ENCODE results near the gene SASH1. TPM values are rescaled to one million over a fixed set of nuclear protein-coding genes. Genes with fewer than 3 reads are reported as not detected.

The SASH1 gene
- total RNA-seq, 1 donor, result 71.7 TPM

DNA sequence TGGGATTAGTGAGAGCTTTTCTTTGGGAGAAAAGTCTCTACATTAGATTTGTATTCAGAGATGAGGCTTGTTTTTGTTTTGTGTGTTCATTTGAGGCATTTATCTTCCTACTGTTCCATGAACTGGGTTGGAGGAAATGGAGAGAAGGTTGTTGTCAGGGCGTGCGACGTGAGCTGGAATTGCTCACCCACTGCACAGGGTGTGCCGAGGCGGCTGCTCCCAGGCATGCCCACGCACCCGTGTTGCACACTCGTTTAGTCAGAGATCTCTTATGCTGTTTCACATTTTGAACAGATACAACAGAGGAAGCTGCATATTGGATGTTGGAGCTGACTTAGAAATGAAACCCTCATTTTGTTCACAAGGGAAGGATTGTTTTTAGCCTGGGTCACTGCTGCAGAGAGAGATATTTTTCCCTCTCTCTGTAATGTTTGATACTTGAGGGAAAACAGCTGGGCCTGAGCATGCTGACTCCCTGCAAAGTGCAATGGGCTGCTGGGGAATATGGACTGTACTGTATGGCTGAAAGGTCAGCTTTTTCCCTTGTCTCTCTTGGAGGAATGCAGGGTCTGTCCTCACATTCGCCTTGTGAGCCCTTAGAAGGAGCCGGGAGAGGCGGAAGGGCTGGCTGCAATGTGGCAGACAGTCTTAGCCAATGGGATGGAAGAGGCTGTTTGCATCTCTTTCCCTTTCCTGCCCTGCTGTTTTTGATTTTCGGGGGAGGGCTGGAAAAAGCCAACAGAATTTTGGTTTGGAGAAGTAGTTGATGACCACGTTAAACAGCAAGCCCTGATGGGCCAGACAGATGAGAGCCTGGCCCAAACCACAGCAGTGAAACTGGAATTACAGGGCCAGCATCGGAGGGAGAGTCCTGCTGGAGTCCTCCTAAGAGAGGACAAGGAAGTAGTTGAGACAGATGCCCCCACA lies 170.8 kb downstream of the SASH1 start:
- Histone ChIP-seq H3K4me1 (ENCODE audit: insufficient read depth, low read length) (peaks cover 30% of the 10 kb centered on the region), H3K9me3 (ENCODE audit: low read depth, low read length) (no peaks in the 10 kb centered on the region), H3K27me3 (ENCODE audit: insufficient read depth, low read length) (no peaks in the 10 kb centered on the region), H3K36me3 (ENCODE audit: insufficient read depth, low read length) (peaks cover 28% of the 10 kb centered on the region), H3K4me2 (ENCODE audit: insufficient read depth, low read length) (peak overlapping the region; percentile 87), H3K27ac (ENCODE audit: low read depth, low read length) (peak overlapping the region; percentile 96), H3K79me2 (ENCODE audit: insufficient read depth, low read length) (peaks cover 71% of the 10 kb centered on the region), H3K4me3 (ENCODE audit: insufficient read depth, low read length) (peak overlapping the region; percentile 54), H4K20me1 (ENCODE audit: insufficient read depth, low read length) (no peaks in the 10 kb centered on the region), H2AFZ (ENCODE audit: low read length) (peak overlapping the region; percentile 55)
- peak; percentile 86 for DNase-seq (ENCODE audit: insufficient read length, low spot score, missing footprints)
- no peak for TF ChIP-seq CTCF (IDR thresholded peaks at IDR 0.05; ENCODE audit: extremely low read depth, low read depth, low read length)

GRCh38 chr6:148514091-148514845 lies 171.6 kb downstream of the SASH1 start:
- Histone ChIP-seq H2AFZ (ENCODE audit: low read length) (peak overlapping the region; percentile 55), H3K79me2 (ENCODE audit: insufficient read depth, low read length) (peaks cover 71% of the 10 kb centered on the region), H3K36me3 (ENCODE audit: insufficient read depth, low read length) (peaks cover 32% of the 10 kb centered on the region), H3K4me2 (ENCODE audit: insufficient read depth, low read length) (peak overlapping the region; percentile 87), H3K9me3 (ENCODE audit: low read depth, low read length) (no peaks in the 10 kb centered on the region), H3K4me3 (ENCODE audit: insufficient read depth, low read length) (peak overlapping the region; percentile 54), H3K27ac (ENCODE audit: low read depth, low read length) (peak overlapping the region; percentile 96), H4K20me1 (ENCODE audit: insufficient read depth, low read length) (no peaks in the 10 kb centered on the region), H3K4me1 (ENCODE audit: insufficient read depth, low read length) (peaks cover 32% of the 10 kb centered on the region), H3K27me3 (ENCODE audit: insufficient read depth, low read length) (no peaks in the 10 kb centered on the region)
- DNase-seq (ENCODE audit: insufficient read length, low spot score, missing footprints), result peak; percentile 88
- TF ChIP-seq CTCF (IDR thresholded peaks at IDR 0.05; ENCODE audit: extremely low read depth, low read depth, low read length), result no peak

DNA sequence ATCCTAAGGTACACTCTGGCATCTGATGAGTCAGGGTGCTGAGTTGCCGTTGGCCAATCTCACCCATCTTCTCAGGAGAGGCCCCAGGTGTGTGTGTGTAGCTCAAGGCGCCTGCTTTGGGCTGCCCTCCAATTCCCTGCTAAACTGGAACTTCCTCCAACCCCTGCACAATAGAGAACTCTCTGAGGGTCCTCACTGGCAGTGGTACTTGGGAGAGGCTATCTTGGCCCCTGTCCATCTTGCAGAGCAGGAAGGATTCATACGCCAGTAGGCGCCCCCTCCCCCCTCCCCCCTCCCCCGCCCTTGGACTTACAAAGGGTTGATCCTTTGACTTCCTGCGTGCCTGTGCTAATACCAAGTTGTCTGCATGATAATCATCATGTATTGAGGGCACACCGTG lies 173.6 kb downstream of the SASH1 start:
- H4K20me1 ChIP-seq (ENCODE audit: insufficient read depth, low read length), result no peaks in the 10 kb centered on the region
- H3K79me2 ChIP-seq (ENCODE audit: insufficient read depth, low read length), result peaks cover 68% of the 10 kb centered on the region
- H3K27me3 ChIP-seq (ENCODE audit: insufficient read depth, low read length), result no peaks in the 10 kb centered on the region
- DNase-seq (ENCODE audit: insufficient read length, low spot score, missing footprints), result no peak
- no peaks in the 10 kb centered on the region for H3K9me3 ChIP-seq (ENCODE audit: low read depth, low read length)
- H3K4me2 ChIP-seq (ENCODE audit: insufficient read depth, low read length), result no peak overlapping the region
- peaks cover 48% of the 10 kb centered on the region for H3K36me3 ChIP-seq (ENCODE audit: insufficient read depth, low read length)
- no peak overlapping the region for H2AFZ ChIP-seq (ENCODE audit: low read length)
- no peak for TF ChIP-seq CTCF (IDR thresholded peaks at IDR 0.05; ENCODE audit: extremely low read depth, low read depth, low read length)
- no peak overlapping the region for H3K4me3 ChIP-seq (ENCODE audit: insufficient read depth, low read length)
- H3K27ac ChIP-seq (ENCODE audit: low read depth, low read length), result no peak overlapping the region
- H3K4me1 ChIP-seq (ENCODE audit: insufficient read depth, low read length), result peaks cover 38% of the 10 kb centered on the region

DNA sequence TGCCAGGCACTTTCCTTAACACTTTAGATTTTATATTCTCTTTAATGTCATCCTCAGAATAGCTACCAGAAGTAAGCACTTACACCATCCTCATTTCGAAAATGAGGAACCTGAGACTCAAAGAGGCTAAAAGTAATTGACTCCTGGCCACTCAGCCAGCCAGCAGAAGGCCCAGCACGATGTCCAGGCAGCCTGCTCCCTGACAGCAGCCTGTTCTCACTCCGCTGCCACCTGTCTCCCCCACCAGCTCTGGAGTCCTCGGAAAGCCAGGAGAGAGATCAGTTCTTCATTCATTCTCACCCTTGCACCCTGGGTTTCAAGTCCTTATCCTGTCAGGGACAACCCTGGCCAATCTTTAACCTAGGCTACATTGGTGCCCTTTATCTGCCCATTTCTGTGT lies 174.0 kb downstream of the SASH1 start:
- Histone ChIP-seq H3K4me3 (ENCODE audit: insufficient read depth, low read length) (no peak overlapping the region), H3K4me2 (ENCODE audit: insufficient read depth, low read length) (no peak overlapping the region), H3K27ac (ENCODE audit: low read depth, low read length) (no peak overlapping the region), H4K20me1 (ENCODE audit: insufficient read depth, low read length) (no peaks in the 10 kb centered on the region), H2AFZ (ENCODE audit: low read length) (no peak overlapping the region), H3K36me3 (ENCODE audit: insufficient read depth, low read length) (peaks cover 48% of the 10 kb centered on the region), H3K27me3 (ENCODE audit: insufficient read depth, low read length) (no peaks in the 10 kb centered on the region), H3K9me3 (ENCODE audit: low read depth, low read length) (no peaks in the 10 kb centered on the region), H3K4me1 (ENCODE audit: insufficient read depth, low read length) (peaks cover 42% of the 10 kb centered on the region), H3K79me2 (ENCODE audit: insufficient read depth, low read length) (peaks cover 64% of the 10 kb centered on the region)
- no peak for DNase-seq (ENCODE audit: insufficient read length, low spot score, missing footprints)
- no peak for TF ChIP-seq CTCF (IDR thresholded peaks at IDR 0.05; ENCODE audit: extremely low read depth, low read depth, low read length)

All from osteoblast (primary cell).